GM21825 (cell line): Measurements from ENCODE around the gene STX17.
A peak's percentile ranks its signal among the peaks of the same experiment; 100 is the strongest.

ENCODE experiments used
- ATAC-seq: cut with Tn5 transposase; IDR thresholded peaks from one replicate; pipeline ENCODE4 v1.9.1; 2021; ENCODE audit warnings: mild to moderate bottlenecking, moderate library complexity; ENCODE audit not compliant: unreplicated experiment

STX17 gene

DNA sequence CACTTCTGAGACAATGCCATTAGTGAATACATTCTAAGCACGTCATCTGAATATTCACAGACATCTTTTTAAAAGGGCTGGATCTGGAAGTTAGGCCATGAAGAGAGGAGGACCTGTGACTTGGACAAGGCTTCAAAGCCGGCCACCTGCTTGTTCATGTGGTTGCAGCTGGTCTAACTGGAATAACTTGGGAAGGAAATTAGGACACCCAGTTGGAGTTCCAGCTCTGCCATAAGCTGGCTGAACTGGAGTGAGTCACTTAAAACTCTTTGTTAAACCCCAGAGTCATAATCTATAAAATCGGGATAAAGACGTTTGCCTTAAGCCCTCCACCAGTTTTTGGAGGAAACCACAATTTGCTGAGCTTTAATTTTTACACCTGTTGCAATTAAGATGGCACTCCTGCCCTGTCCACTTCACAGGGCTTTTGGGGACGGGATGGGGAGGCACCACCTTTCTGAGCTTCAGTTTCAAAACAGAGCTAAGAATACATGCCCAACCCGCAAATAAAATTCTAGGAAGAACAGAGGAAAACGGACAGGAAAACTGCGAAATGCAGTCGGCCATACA is 536 bp upstream of the STX17 start:
- no peak for ATAC-seq

- ATAC-seq: no peak
These were observed 716 bp downstream of the STX17 start for GRCh38 chr9:99907208-99907532.

DNA sequence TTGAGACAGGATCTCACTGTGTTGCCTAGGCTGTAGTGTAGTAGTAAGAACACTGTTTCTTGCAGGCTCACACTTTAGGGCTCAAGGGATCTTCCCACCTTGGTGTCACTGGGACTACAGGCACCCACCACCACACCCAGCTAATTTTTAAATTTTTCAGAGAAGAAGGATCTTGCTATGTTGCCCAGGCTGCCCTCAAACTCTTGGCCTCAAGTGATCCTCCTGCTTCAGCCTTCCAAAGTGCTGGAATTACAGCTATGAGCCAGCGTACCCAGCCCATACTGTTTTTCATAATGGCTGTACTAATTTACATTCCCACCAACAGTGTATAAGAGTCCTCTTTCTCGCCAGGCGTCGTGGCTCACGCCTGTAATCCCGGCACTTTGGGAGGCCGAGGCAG is 5.1 kb downstream of the STX17 start:
- no peak for ATAC-seq

DNA sequence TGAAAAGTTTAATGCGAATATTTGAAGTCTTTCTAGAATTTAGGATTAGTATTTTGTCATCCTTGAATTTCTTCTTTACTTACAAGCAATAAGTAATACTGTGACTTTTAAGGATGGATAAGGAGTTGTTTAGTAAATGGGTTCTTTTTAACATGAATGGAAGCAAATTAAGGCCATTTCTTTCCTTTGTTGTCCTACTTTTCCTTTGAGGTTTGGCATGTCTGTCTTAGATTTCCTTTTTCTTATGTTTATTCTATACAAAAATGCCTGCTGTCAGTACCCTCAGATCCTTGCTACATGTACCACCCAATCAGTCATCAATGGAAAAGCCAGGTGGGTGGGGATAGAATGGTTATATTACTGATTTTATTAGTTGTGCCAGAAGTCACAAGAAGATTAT is 10.2 kb downstream of the STX17 start:
- no peak for ATAC-seq

DNA sequence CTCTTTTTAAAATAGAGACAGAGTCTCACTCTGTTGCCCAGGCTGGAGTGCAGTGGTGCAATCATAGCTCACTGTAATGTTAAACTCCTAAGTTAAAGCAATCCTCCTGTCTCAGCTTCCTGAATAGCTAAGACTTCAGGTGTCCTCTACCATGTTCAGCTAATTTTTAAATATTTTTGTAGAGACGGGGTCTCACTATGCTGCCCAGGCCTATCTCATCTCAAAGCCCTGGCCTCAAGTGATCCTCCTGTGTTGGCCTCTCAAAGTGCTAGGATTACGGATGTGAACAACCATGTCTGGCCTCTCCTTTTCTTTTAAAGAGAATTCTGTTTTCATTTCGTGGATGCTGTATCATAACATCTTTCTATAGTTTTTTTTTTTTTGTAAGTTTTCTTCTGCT is 11.7 kb downstream of the STX17 start:
- ATAC-seq: no peak

GRCh38 chr9:99919930-99920329 is 13.5 kb downstream of the STX17 start:
- ATAC-seq: no peak

- ATAC-seq: no peak
These were observed 15.6 kb downstream of the STX17 start for GRCh38 chr9:99921875-99922710.

GRCh38 chr9:99922711-99923030 is 16.2 kb downstream of the STX17 start:
- ATAC-seq: no peak

DNA sequence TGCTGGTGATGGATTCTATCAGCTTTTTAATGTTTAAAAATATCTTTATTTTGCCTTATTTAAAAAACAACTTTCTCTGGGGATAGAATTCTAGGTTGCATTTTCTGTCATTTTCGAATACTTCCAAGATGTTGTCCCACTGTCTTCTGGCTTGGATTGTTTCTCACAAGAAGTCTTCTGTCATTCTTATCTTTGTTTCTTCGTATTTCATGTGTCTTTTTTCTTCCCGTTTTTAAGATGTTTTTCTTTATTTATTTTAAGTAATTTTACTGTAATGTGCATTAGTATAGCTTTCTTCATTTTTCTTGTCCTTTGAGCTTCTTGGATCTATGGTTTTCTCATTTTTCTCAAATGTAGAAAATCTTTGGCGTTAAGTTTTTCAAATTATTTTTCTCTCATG is 19.1 kb downstream of the STX17 start:
- no peak for ATAC-seq

DNA sequence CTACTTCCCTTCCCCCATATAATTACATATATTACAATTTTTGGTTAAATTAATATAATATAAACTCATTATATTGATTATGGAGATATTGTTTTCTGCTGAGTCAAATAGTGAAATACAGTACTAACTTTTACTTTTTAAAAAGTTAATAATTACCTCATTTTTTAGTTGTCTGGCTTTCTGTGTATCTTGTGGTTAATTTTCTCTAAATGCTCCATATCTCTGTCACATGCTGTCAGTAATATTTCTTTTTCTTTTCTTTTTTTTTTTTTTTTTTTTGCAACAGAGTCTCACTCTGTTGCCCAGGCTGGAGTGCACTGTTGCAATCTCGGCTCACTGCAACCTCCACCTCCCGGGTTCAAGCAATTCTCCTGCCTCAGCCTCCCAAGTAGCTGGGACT is 23.2 kb downstream of the STX17 start:
- ATAC-seq: no peak

DNA sequence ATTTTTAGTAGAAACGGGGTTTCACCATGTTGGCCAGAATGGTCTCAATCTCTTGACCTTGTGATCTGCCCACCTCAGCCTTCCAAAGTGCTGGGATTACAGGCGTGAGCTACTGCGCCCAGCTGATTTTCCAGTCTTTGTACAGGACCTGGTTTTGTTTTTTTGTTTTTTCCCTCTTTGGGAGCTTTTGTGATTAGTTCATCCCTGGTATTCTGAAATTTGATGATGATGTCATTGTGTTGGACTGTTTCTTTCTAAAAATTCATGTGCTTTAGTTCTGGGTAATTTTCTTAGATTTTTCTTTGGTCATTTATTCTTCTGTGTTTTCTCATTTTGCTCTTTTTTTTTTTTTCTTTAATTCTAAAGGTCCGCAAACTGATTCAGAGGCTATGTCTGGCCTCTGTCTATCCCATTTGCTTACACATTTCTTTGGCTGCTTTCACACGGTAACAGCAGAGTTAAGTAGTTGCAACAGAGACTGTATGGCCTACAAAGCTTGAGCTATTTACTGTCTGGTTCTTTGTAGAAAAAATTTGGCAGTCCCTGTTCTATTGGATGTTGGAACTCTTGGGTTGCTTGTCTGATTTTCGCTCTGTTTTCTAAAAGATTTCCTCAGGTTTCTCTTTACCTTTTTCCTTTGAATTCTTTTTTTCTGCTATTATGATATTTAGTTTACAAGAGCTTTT is 24.8 kb downstream of the STX17 start:
- no peak for ATAC-seq

GRCh38 chr9:99936947-99937587 is 30.6 kb downstream of the STX17 start:
- no peak for ATAC-seq

GRCh38 chr9:99947395-99947794 is 40.9 kb downstream of the STX17 start:
- no peak for ATAC-seq

GRCh38 chr9:99948482-99948881 is 42.0 kb downstream of the STX17 start:
- ATAC-seq: no peak

GRCh38 chr9:99948896-99949295 is 42.4 kb downstream of the STX17 start:
- ATAC-seq: no peak

GRCh38 chr9:99953861-99954507 is 47.5 kb downstream of the STX17 start:
- no peak for ATAC-seq

GRCh38 chr9:99954819-99955218 is 48.4 kb downstream of the STX17 start:
- peak; percentile 65 for ATAC-seq

GRCh38 chr9:99955606-99956005 is 49.2 kb downstream of the STX17 start:
- no peak for ATAC-seq

GRCh38 chr9:99962680-99963261 is 56.3 kb downstream of the STX17 start:
- ATAC-seq: no peak

DNA sequence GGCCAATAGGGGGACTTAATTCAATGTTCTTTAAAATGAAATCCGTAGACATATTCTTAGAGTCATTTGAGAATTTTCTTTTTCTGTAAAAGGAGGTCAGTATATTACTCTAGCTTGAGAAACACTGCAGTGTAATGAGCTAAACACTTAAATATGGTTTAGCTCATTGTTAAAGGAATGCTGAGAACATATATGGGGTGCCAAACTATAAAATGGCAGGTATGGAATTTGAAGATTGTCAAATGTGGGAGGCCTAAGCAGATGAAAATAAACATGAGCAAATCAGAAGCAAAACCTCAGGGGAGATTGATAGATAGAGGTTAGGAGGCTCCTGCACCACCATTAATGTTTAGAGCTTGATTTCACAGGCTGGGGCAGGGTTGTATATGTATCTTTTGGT is 57.9 kb downstream of the STX17 start:
- ATAC-seq: no peak

DNA sequence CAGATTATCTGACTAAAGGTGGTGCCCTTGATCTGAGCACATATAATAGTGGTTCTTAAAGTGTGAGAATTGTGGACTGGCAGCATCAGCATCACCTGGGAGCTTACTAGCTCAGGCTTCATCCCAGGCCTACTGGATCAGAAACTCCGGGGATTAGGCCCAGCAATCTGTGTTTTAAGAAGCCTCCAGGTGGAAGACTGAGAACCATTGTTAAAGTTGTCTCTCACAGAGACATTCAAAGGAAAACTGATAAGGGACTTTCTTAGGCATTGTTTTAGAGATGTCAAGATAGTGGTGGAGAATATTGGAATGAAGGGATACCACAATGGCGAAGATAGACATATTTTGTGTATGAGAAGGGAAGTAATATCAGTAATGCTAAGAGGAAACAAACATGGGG is 59.5 kb downstream of the STX17 start:
- ATAC-seq: no peak
